GM18951 (cell line): ENCODE measurements around the gene NEU4.
A peak's percentile ranks its signal among the peaks of the same experiment; 100 is the strongest.

ENCODE experiments used
- POLR2A ChIP-seq: IDR thresholded peaks from 4 replicates; pipeline ENCODE4 v1.6.1; 2011; ENCODE audit warnings: mild to moderate bottlenecking; ENCODE audit not compliant: insufficient read length, insufficient read depth; ENCODE audit errors: extremely low read depth
- in situ Hi-C: fragments of 300-500 bp; cut with MboI; formaldehyde crosslinking; loops from one replicate; pipeline ENCODE4 v1.12.0; 2022; ENCODE audit warnings: low sequenced_read_pairs, mixed read lengths, inconsistent platforms; ENCODE audit not compliant: unreplicated experiment

Gene NEU4

GRCh38 chr2:241862775-241863535 is 54.0 kb downstream of the NEU4 start:
- TF ChIP-seq POLR2A = no peak
- in situ Hi-C loops = no loop called here

- peak; percentile 31 for TF ChIP-seq POLR2A
- in situ Hi-C loops = no loop called here
Measured at GRCh38 chr2:241863536-241863954, 54.6 kb downstream of the NEU4 start.

- no peak for TF ChIP-seq POLR2A
- in situ Hi-C loops = no loop called here
Measured at GRCh38 chr2:241864168-241864849, 55.3 kb downstream of the NEU4 start.

GRCh38 chr2:241864850-241865213 is 55.8 kb downstream of the NEU4 start:
- no peak for TF ChIP-seq POLR2A
- in situ Hi-C loops = no loop called here

GRCh38 chr2:241865416-241865956 is 56.5 kb downstream of the NEU4 start:
- no peak for TF ChIP-seq POLR2A
- in situ Hi-C loops = no loop called here

- in situ Hi-C loops = no loop called here
- TF ChIP-seq POLR2A = no peak
Measured at GRCh38 chr2:241865957-241866789, 57.2 kb downstream of the NEU4 start.
